ENCODE data around the gene CYP11A1.

GRCh38 chr15:74378848-74379247, 11.4 kb upstream of the CYP11A1 start:
- no peak for TF ChIP-seq CTCF (IDR thresholded peaks at IDR 0.05)
- TF ChIP-seq POLR2A (IDR thresholded peaks at IDR 0.05), result no peak
- no peak for TF ChIP-seq EP300 (IDR thresholded peaks at IDR 0.05)

All from suprapubic skin (tissue), 3 donors.